T-helper 1 cell treated with Interleukin-12 subunit alpha and Interleukin-12 subunit beta and Interleukin-4 antibody, amounts not matched to agents 30 μg/mL and 1 μg/mL, for 36 hours (primary cell): Measurements from ENCODE around the gene DIMT1.

Experiments used
- H3K27ac Mint-ChIP-seq: one replicate; pipeline ENCODE4 v1.8.0; 2021; ENCODE audit warnings: mild to moderate bottlenecking, mixed read lengths
- H3K27me3 Mint-ChIP-seq: one replicate; pipeline ENCODE4 v1.8.0; 2021; ENCODE audit warnings: low read depth, mixed read lengths
- H3K36me3 Mint-ChIP-seq: one replicate; pipeline ENCODE4 v1.8.0; 2021; ENCODE audit warnings: low read depth, mixed read lengths
- H3K4me1 Mint-ChIP-seq: one replicate; pipeline ENCODE4 v1.8.0; 2021; ENCODE audit warnings: low read depth, mixed read lengths
- H3K4me3 Mint-ChIP-seq: one replicate; pipeline ENCODE4 v1.8.0; 2021; ENCODE audit warnings: mild to moderate bottlenecking, moderate library complexity, mixed read lengths
- H3K9me3 Mint-ChIP-seq: one replicate; pipeline ENCODE4 v1.8.0; 2021; ENCODE audit warnings: mixed read lengths

DIMT1 gene

GRCh38 chr5:62342476-62342837 lies 61.2 kb downstream of the DIMT1 start:
- Mint-ChIP-seq H3K27me3 (no peaks in the 10 kb centered on the region), H3K36me3 (peaks cover 17% of the 10 kb centered on the region), H3K4me1 (peaks cover 50% of the 10 kb centered on the region), H3K9me3 (no peaks in the 10 kb centered on the region), H3K4me3 (no peak overlapping the region), H3K27ac (peak overlapping the region; percentile 85)

- H3K9me3 Mint-ChIP-seq: no peaks in the 10 kb centered on the region
- H3K27me3 Mint-ChIP-seq: no peaks in the 10 kb centered on the region
- peak overlapping the region; percentile 57 for H3K4me3 Mint-ChIP-seq
- H3K27ac Mint-ChIP-seq: peak overlapping the region; percentile 85
- H3K36me3 Mint-ChIP-seq: peaks cover 15% of the 10 kb centered on the region
- H3K4me1 Mint-ChIP-seq: peaks cover 49% of the 10 kb centered on the region
Observed at GRCh38 chr5:62341783-62342475, 61.8 kb downstream of the DIMT1 start.

GRCh38 chr5:62340979-62341378 lies 62.7 kb downstream of the DIMT1 start:
- Mint-ChIP-seq H3K9me3 (no peaks in the 10 kb centered on the region), H3K36me3 (peaks cover 15% of the 10 kb centered on the region), H3K4me1 (peaks cover 46% of the 10 kb centered on the region), H3K4me3 (no peak overlapping the region), H3K27me3 (no peaks in the 10 kb centered on the region), H3K27ac (no peak overlapping the region)

- Mint-ChIP-seq H3K4me3 (no peak overlapping the region), H3K27me3 (no peaks in the 10 kb centered on the region), H3K4me1 (peaks cover 48% of the 10 kb centered on the region), H3K27ac (no peak overlapping the region), H3K36me3 (peaks cover 17% of the 10 kb centered on the region), H3K9me3 (no peaks in the 10 kb centered on the region)
Observed at GRCh38 chr5:62340392-62340791, 63.3 kb downstream of the DIMT1 start.
